Gastroesophageal sphincter (tissue), 3 donors: Measurements from ENCODE around the gene PPBP.

ENCODE experiments used
- CTCF ChIP-seq, 4 experiments: fragments of 200-600 bp in 2 of 4; fragments of 450-650 bp in 2 of 4; sonication (generic) in 1 of 4; IDR thresholded peaks; one replicate each; pipeline ENCODE4 v1.5.1; 2017 to 2019; ENCODE audit warnings: antibody characterized with exemption in 4 of 4, mild to moderate bottlenecking in 2 of 4, moderate library complexity in 2 of 4
- POLR2AphosphoS5 ChIP-seq: sonication (generic); formaldehyde crosslinking; IDR thresholded peaks from one replicate; pipeline ENCODE4 v1.6.1; 2017; ENCODE audit warnings: antibody characterized with exemption

- TF ChIP-seq CTCF (IDR thresholded peaks at IDR 0.05) (no peak), POLR2AphosphoS5 (no peak)
Measured at GRCh38 chr4:73985528-73985852, 2.5 kb downstream of the PPBP start.
